GM18517 (cell line): ENCODE measurements around the gene STX5.
"Not testable (repeated sequence)": the region's sequence is repeated elsewhere in the genome, so short reads cannot be mapped to it uniquely, and the experiment has no call there.

ENCODE experiments used
- ATAC-seq: cut with Tn5 transposase; IDR thresholded peaks from one replicate; pipeline ENCODE4 v1.9.1; 2021; ENCODE audit warnings: mild to moderate bottlenecking, moderate library complexity; ENCODE audit not compliant: unreplicated experiment

Gene STX5

DNA sequence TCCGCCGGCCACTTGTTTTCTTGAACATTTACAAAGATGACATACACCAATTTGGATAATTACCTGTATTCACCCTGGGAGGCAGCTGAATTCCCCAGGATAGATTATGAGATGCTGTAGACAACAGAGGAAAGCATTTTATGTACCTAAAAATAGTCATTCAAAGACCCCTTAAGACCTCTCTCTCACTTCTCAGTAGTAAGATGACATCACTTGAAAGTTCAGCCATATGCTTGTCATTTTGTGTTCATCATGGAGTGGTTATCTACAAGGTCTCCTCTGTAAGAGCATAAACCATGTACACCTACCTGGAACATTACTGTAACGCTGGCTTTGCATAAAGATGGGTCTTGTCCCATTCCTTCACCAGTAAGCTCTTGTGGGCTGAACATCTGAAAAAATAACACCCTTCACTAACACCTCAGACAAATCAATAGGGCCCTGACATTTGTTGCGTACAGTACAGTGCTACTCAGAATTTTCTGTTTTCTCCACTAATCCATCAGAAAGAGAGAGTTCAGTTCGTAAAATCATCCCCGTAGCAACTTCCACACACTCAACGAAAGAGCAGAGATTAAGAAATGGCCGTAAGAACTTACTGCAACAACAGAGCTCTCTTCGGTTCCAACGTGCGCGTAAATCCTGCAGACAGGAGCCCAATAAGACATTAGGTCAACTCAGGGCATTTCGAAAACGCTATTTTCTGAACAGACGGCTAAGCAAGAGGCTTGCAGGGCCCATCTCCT, 23.1 kb upstream of the STX5 start:
- ATAC-seq = no peak

- ATAC-seq = no peak
These were observed 22.4 kb upstream of the STX5 start for GRCh38 chr11:62854013-62854824.

- no peak for ATAC-seq
These were observed 21.6 kb upstream of the STX5 start for GRCh38 chr11:62853279-62853965.

DNA sequence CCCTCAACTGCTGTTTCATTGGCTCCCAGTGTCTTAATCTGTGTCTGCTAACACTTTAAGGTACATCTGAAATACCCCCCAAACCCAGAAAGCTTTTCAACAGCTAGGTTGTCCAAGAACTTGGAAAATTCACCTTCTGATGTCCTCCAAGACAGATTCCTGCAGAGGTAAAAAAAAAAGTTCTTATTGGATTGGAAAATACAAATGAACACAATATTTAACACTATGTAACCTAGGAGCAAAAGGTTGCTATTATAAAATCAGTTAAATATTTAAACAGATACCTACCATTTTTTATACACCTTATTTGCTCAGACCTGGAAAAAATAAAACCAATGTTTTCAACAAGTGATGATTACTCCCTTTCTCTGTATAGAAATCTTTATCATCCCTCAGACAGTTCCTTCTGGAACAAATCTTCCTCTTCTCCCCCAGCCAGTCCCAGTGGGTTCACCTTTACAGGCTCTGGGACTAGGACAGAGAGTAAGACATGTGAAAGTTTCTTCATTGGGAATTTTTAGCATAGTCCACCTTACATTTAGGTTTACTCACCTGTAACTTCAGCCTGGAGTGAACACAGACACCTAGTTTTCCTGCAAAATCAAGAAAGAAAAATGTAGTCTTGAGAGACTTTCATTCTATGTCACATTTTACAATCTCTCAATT, 20.8 kb upstream of the STX5 start:
- ATAC-seq = no peak

DNA sequence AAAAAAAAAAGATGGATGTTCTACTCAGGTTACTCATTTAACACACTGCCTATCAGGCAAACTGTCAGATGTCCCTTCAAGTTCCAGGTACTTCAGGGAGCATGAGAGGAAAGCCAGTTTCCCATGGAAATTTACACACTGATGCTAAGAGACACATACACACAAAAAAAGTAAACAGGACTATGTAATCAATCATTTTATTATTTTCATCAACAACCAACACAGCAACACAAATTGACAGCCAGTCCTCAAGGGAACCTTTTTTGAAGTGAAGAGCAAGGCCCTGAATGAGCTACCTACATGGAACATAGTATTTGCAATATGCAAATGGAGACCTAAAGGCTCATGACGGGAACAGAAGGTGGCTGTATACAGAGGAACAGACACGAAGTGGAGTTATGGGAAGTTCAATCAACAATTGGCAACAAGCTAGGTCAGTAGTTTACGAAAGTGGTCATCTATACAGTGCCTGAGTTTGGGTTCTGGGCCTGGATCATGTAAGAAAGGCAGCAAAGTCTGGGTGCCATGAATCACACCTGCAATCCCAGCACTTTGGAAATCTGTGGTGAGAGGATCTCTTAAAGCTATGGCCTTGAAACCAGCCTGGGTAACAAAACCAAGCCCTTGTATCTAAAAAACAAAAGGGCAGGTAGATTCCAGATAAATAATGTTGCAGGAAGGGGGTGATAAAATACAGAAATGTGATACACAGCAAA, 20.1 kb upstream of the STX5 start:
- no peak for ATAC-seq

GRCh38 chr11:62850911-62851806, 19.3 kb upstream of the STX5 start:
- no peak for ATAC-seq

GRCh38 chr11:62847767-62848314, 16.0 kb upstream of the STX5 start:
- no peak for ATAC-seq

DNA sequence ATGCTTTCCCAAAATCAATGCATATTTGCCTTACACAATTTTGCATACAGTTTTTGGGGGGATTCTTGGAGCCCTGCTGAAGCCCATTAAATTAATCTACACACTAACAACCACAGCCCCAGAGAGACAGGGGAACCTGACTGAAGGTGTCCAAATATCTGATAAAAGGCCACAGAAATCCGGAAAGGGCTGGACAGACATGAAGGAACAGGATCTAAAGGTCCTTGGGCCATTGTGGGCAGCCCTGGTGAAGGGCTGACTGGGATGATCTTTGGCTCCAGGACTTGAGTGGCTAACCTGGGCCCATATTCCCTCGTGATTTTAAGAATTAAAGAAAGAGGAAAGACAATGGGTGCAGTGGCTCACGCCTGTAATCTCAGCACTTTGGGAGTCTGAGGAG, 14.3 kb upstream of the STX5 start:
- ATAC-seq = no peak

GRCh38 chr11:62844154-62844553, 12.3 kb upstream of the STX5 start:
- no peak for ATAC-seq

- no peak for ATAC-seq
These were observed 11.6 kb upstream of the STX5 start for GRCh38 chr11:62843466-62843865.

DNA sequence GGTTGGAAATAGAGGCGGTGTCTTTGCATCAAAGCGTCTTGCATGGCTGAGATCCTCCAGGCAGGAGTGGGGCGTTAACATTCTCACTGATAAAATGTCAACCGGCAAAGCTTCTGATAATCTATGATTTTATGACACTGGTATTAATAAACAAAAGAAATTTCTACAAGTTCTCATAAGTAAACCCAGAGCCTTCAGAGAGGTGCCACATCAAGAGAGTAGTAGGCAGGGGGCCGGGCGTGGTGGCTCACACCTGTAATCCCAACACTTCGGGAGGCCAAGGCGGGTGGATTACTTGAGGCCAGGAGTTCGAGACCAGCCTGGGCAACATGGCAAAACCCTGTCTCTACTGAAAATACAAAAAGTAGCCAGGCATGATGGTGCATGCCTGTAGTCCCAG, 11.0 kb upstream of the STX5 start:
- ATAC-seq = not testable (repeated sequence)

DNA sequence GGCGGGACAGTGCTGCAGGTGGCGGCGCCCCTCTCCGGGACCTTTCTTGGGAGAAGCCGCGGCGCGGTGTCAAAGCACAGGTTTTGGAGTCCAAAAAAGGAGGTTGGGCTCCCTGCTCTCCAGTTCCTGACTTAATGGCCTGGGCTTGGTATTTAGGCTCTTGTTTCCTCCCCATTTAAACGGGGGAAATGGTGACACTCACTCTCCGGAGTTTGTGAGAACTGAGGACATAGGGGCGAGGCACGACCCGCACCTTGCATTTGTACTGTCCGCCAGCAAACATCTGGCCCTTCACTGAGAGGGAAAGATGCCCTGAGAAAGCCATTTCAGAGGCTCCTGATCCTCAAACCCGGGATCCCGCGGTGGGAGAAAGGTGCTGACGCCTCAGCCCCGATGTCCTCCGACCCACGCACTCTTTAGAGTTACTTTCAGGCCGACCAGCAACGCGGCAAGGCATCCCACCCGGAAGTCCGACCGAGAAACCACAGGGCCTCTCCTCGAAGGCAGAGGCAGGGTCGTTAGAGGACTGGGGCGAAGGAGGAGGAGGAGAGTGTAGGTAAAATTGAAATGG, 10.4 kb upstream of the STX5 start:
- no peak for ATAC-seq

DNA sequence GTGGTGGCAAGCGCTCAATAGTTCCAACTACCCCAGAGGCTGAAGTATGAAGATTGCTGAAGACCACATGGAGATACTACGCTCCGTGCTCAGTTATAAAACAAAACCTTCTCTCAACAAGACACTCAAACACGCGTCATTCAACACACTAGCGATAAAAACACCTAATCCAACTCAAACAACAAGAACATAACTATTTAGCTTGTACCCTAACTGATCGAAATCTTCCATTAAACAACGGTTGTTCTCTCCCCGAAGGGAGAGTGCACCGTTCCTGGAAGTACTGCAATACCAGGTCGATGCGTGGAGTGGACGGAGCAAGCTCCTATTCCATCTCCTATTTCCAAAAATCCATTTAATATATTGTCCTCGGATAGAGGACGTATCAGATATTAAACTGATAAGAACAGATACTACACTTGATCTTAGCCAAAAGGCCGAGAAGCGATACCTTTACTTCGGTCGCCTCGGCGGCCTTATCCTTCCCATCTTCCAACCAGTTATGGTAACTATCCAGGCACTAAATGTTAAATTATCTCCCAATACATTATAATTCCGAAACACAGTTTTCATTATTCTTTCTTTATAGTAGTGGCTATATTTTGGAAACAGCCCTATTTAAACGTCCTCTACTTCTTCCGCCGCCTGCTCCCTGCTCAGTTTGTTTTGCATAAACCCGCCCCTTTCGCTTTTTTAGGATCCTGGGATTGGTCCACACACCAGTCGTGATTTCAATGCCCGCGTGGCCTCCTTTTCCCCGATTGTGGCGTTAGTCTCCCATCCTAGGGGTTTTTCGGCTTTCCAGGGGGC, 9.7 kb upstream of the STX5 start:
- peak; percentile 57 for ATAC-seq

DNA sequence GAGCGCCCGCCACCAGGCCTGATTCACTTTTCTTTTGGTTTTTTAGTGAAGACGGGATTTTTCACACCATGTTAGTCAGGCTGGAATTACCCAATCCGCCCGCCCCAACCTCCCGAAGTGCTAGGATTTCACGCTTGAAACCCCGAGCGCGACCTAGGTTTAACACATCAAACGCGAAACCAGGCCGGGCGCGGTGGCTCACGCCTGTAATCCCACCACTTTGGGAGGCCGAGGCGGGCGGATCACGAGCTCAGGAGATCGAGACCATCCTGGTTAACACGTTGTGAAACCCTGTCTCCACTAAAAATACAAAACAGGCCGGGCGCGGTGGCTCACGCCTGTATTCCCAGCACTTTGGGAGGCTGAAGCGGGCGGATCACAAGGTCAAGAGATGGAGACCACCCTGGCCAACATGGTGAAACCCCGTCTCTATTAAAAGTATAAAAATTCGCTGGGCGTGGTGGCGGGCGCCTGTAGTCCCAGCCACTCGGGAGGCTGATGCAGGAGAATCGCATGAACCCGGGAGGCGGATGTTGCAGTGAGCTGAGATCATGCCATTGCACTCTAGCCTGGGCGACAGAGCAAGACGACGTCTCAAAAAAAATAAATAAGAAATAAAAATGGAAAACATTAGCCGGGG, 9.0 kb upstream of the STX5 start:
- ATAC-seq = not testable (repeated sequence)

DNA sequence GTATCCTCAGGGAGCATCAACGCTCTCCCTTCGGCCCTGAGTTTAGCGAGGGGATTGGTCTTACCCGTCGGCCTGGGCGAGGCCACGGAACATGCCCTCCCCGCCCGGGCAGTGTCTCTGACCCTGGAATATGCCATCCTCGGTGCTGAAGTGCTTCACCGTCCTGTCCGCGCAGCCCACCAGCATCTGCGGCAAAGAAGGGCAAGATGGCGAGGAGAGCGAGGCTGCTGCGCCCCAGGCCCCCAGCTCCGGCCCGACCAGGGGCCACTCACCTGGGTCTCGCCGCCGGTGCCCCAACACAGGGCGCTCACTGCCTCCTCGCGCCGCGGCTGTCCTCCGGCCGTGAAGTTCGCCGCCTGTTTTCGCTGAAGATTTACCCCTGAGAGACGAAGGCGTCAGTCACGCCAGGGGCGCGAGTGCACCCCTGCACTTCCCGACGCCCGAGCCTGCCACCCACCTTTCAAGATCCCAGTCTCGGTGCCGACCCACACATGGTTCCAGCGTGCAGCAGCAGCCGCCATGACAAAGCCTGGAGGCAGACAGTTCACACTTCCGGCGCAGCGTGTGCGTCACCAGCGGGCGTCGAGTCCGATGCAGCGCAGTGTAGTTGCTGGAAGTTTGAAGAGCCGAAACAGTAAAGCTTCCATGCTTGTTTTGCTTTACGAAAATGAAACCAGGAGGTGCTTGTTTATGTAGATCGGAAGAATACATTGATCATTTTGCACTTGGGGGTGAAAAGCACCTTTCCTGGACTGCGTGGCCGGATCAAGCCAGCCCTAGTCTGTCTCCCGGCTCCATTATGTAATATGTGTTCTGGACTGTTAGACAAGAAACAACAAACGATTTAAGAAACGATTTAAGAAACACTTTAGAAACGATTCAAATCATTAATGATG, 7.4 kb upstream of the STX5 start, which contains the start of gene WDR74:
TSS of gene WDR74 (minus strand) at position 541 of the 896 bp plus-strand sequence. CDS start at position 521, 20 bp downstream.
- ATAC-seq = peak; percentile 40

GRCh38 chr11:62835336-62835735, 3.5 kb upstream of the STX5 start:
- ATAC-seq = no peak
